Sigmoid colon (tissue), 4 donors: ENCODE measurements around the gene RNF135.

Source experiments
- EP300 ChIP-seq, 4 donors: sonication (generic); formaldehyde crosslinking; IDR thresholded peaks; one replicate each; pipeline ENCODE4 v1.6.1; 2017; ENCODE audit warnings: antibody characterized with exemption in 4 of 4
- POLR2A ChIP-seq, 2 donors: fragments of 450-650 bp; IDR thresholded peaks; one replicate each; pipeline ENCODE4 v1.6.1; 2016; ENCODE audit warnings: antibody characterized with exemption in 2 of 2, mild to moderate bottlenecking in 2 of 2, moderate library complexity in 2 of 2
- POLR2AphosphoS5 ChIP-seq, 4 donors: sonication (generic); formaldehyde crosslinking; IDR thresholded peaks; one replicate each; pipeline ENCODE4 v1.6.1; 2017; ENCODE audit warnings: antibody characterized with exemption in 4 of 4
- TF ChIP-seq, protein P1 (sequence below), 4 experiments: fragments of 450-650 bp in 3 of 4; fragments of 200-600 bp in 1 of 4; IDR thresholded peaks; one replicate each; pipeline ENCODE4 v1.5.1; 2016 to 2019; ENCODE audit warnings: antibody characterized with exemption in 4 of 4, mild to moderate bottlenecking in 3 of 4, moderate library complexity in 2 of 4

DNA sequence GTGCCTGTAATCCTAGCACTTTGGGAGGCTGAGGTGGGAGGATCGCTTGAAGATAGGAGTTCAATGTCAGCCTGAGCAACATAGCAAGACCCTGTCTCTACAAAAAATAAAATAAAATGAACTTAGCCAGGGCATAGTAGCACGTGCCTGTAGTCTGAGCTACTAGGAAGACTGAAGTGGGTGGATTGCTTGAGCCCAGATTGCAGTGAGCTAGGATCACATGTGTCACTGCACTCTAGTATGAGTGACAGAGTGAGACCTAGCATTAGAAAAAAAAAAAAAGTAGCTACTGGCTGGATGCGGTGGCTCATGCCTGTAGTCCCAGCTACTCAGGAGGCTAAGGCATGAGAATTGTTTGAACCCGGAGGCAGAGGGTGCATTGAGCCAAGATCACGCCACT lies 43.1 kb upstream of the RNF135 start:
- TF ChIP-seq, protein P1, sequence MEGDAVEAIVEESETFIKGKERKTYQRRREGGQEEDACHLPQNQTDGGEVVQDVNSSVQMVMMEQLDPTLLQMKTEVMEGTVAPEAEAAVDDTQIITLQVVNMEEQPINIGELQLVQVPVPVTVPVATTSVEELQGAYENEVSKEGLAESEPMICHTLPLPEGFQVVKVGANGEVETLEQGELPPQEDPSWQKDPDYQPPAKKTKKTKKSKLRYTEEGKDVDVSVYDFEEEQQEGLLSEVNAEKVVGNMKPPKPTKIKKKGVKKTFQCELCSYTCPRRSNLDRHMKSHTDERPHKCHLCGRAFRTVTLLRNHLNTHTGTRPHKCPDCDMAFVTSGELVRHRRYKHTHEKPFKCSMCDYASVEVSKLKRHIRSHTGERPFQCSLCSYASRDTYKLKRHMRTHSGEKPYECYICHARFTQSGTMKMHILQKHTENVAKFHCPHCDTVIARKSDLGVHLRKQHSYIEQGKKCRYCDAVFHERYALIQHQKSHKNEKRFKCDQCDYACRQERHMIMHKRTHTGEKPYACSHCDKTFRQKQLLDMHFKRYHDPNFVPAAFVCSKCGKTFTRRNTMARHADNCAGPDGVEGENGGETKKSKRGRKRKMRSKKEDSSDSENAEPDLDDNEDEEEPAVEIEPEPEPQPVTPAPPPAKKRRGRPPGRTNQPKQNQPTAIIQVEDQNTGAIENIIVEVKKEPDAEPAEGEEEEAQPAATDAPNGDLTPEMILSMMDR (IDR thresholded peaks at IDR 0.05): no peak
- no peak for TF ChIP-seq EP300 (IDR thresholded peaks at IDR 0.05)
- TF ChIP-seq POLR2AphosphoS5 (IDR thresholded peaks at IDR 0.05): no peak
- TF ChIP-seq POLR2A (IDR thresholded peaks at IDR 0.05): no peak
